Transverse colon (tissue), 4 donors: ENCODE results near the gene F2RL2. TPM values are rescaled to one million over a fixed set of nuclear protein-coding genes. Genes with fewer than 3 reads are reported as not detected.
A peak's percentile ranks its signal among the peaks of the same experiment; 100 is the strongest.

ENCODE experiments used
- DNase-seq: peaks from one replicate; pipeline ENCODE4 v3.0.0-alpha.2; 2019
- H3K27ac ChIP-seq, 4 donors: fragments of 200-600 bp; sonication (generic); 2 replicates each; pipeline ENCODE4 v1.5.1; 2016 to 2018; ENCODE audit warnings: inconsistent platforms in 4 of 4
- H3K27me3 ChIP-seq: fragments of 200-600 bp; sonication (generic); 2 replicates; pipeline ENCODE4 v1.5.1; 2017; ENCODE audit warnings: inconsistent platforms
- H3K36me3 ChIP-seq, 4 donors: fragments of 200-600 bp; sonication (generic); 2 replicates each; pipeline ENCODE4 v1.5.1; 2017 to 2019; ENCODE audit warnings: inconsistent platforms in 4 of 4
- H3K4me1 ChIP-seq, 4 donors: fragments of 200-600 bp; sonication (generic); 2 replicates each; pipeline ENCODE4 v1.5.1; 2017 to 2020; ENCODE audit warnings: inconsistent platforms in 4 of 4
- H3K4me3 ChIP-seq, 4 donors: fragments of 200-600 bp; sonication (generic); 1 replicate in 1 of 4; 2 replicates in 3 of 4; pipeline versions ENCODE4 v1.5.1 to v1.6.1; 2017 to 2019; ENCODE audit warnings: inconsistent platforms in 4 of 4
- H3K9me3 ChIP-seq, 2 donors: fragments of 200-600 bp; sonication (generic); 2 replicates each; pipeline ENCODE4 v1.5.1; 2017 to 2019; ENCODE audit warnings: inconsistent platforms in 2 of 2
- EP300 ChIP-seq: sonication (generic); formaldehyde crosslinking; IDR thresholded peaks from one replicate; pipeline ENCODE4 v1.6.1; 2017; ENCODE audit warnings: antibody characterized with exemption, low read depth
- POLR2A ChIP-seq: fragments of 450-650 bp; IDR thresholded peaks from one replicate; pipeline ENCODE4 v1.6.1; 2016; ENCODE audit warnings: antibody characterized with exemption, mild to moderate bottlenecking, moderate library complexity
- POLR2AphosphoS5 ChIP-seq, 3 donors: sonication (generic); formaldehyde crosslinking; IDR thresholded peaks; one replicate each; pipeline ENCODE4 v1.6.1; 2016; ENCODE audit warnings: antibody characterized with exemption in 3 of 3
- WGBS, 2 donors: methylation state at CpG; one replicate each; pipeline ENCODE4 v1.1.5; 2018; ENCODE audit warnings: low coverage in 1 of 2; 5-methylcytosine and 5-hydroxymethylcytosine counted together
- in situ Hi-C, 4 donors: fragments of 200-750 bp; cut with MboI; loops; one replicate each; pipeline versions ENCODE4 v1.15.0 to v1.15.1; 2017; ENCODE audit warnings: low sequenced_read_pairs in 3 of 4, low pct_ligation_motif_present in 1 of 4, low pct_unique_long_range_greater_than_20kb in 1 of 4
- intact Hi-C: fragments of 100-400 bp; cut with DNase I; formaldehyde crosslinking; loops from one replicate; pipeline ENCODE4 v1.15.1; 2023; ENCODE audit warnings: low total_unique reads
- total RNA-seq, 4 donors: library from RNA; depleted of rRNA; stranded (reverse); fragments of >200 nt; gene quantifications; one replicate each; pipeline ENCODE4 v1.1.0, GENCODE V29; 2016
- TF ChIP-seq, protein P1 (sequence below), 5 experiments: fragments of 200-600 bp in 3 of 5; fragments of 450-650 bp in 2 of 5; sonication (generic) in 3 of 5; IDR thresholded peaks; 1 replicate in 2 of 5; 2 replicates in 3 of 5; pipeline ENCODE4 v1.5.1; 2016 to 2017; ENCODE audit warnings: antibody characterized with exemption in 5 of 5, inconsistent platforms in 3 of 5, mild to moderate bottlenecking in 2 of 5, moderate library complexity in 1 of 5

F2RL2 gene
- total RNA-seq, 4 donors from 2014 or later: 0.32 to 0.96 TPM; not detected in 2

- intact Hi-C loops (no loop called here), in situ Hi-C loops (no loop called here)
- no peak for TF ChIP-seq EP300
- no peak for TF ChIP-seq POLR2A
- TF ChIP-seq, protein P1, sequence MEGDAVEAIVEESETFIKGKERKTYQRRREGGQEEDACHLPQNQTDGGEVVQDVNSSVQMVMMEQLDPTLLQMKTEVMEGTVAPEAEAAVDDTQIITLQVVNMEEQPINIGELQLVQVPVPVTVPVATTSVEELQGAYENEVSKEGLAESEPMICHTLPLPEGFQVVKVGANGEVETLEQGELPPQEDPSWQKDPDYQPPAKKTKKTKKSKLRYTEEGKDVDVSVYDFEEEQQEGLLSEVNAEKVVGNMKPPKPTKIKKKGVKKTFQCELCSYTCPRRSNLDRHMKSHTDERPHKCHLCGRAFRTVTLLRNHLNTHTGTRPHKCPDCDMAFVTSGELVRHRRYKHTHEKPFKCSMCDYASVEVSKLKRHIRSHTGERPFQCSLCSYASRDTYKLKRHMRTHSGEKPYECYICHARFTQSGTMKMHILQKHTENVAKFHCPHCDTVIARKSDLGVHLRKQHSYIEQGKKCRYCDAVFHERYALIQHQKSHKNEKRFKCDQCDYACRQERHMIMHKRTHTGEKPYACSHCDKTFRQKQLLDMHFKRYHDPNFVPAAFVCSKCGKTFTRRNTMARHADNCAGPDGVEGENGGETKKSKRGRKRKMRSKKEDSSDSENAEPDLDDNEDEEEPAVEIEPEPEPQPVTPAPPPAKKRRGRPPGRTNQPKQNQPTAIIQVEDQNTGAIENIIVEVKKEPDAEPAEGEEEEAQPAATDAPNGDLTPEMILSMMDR (IDR thresholded peaks at IDR 0.05): no peak
- no peak for TF ChIP-seq POLR2AphosphoS5 (IDR thresholded peaks at IDR 0.05)
- Histone ChIP-seq H3K4me3 (no peak overlapping the region), H3K27me3 (no peaks in the 10 kb centered on the region), H3K4me1 (no peaks in the 10 kb centered on the region), H3K36me3 (peaks cover 0 to 15% (median 2%) of the 10 kb centered on the region in 4 donors), H3K9me3 (peaks cover 8 to 16% of the 10 kb centered on the region in 2 donors), H3K27ac (no peak overlapping the region)
- 96 to 98% methylated on average over 2 of the region's 2 CpGs for WGBS, 2 donors
- DNase-seq: no peak
Measured at GRCh38 chr5:76649140-76649539, 25.9 kb upstream of the F2RL2 start.

DNA sequence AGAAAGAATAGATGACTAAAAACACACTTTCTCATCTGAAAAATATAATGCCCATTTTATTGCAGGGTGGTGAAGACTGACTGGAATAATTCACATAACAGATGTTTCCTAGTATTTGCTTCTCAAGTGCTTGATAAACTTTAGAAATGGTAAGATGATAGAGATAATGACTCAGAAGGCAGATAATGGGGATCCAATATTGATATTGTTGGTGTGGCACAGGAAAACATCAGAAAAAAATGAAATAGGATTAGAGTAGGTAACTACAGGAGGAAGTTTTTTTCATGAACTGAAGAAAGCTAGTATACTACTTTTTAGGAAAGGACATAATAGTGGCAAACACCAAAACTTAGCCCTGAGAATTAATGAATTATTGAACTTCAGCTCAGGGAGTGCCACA is 20.2 kb upstream of the F2RL2 start:
- TF ChIP-seq POLR2A (no peak), EP300 (no peak), POLR2AphosphoS5 (IDR thresholded peaks at IDR 0.05) (no peak)
- TF ChIP-seq, protein P1 (IDR thresholded peaks at IDR 0.05): no peak
- H3K4me3 ChIP-seq: no peak overlapping the region
- DNase-seq: no peak
- peaks cover 0 to 5% (median 0%) of the 10 kb centered on the region in 4 donors for H3K4me1 ChIP-seq
- no peak overlapping the region for H3K27ac ChIP-seq
- intact Hi-C loops (no loop called here), in situ Hi-C loops (no loop called here)
- H3K36me3 ChIP-seq: peaks cover 0 to 18% (median 5%) of the 10 kb centered on the region in 4 donors
- H3K27me3 ChIP-seq: no peaks in the 10 kb centered on the region
- H3K9me3 ChIP-seq: peaks cover under 1 to 5% of the 10 kb centered on the region in 2 donors

DNA sequence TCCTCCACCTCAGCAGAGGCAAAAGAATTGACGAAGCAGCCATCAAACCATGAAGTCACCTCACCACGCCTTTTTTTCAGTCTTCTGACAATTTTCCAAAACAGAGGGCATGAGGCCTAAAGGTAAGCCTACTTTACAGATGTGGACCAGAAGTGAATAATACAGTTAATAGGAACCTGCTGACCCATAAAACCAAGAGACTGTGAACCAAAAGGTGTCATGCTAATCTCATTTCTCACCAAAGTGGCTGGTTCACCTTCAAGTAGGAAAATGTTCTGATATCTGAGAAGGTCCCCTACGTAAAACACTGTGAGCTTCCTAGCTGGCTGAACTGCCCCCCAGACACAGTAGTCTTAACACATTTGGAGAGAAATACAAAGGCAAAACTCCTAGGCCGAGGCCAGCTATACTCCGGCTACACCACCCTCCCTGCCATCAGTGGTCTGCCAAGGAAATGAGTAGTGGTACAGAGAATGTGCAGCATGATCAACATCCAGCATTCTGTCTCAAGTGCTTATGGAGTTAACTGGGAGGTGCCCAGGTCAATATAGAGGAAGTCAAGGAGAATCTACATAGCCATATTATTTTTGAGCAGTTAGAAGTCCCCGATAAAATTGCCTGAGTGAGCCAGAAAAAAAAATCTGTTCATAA is 19.3 kb upstream of the F2RL2 start:
- Histone ChIP-seq H3K4me3 (no peak overlapping the region), H3K36me3 (peaks cover 0 to 18% (median 5%) of the 10 kb centered on the region in 4 donors), H3K9me3 (no peaks in the 10 kb centered on the region), H3K27me3 (no peaks in the 10 kb centered on the region), H3K27ac (no peak overlapping the region), H3K4me1 (peaks cover 0 to 7% (median 0%) of the 10 kb centered on the region in 4 donors)
- in situ Hi-C loops (no loop called here), intact Hi-C loops (no loop called here)
- TF ChIP-seq POLR2AphosphoS5 (IDR thresholded peaks at IDR 0.05): no peak
- TF ChIP-seq, protein P1 (IDR thresholded peaks at IDR 0.05): no peak
- no peak for TF ChIP-seq POLR2A
- TF ChIP-seq EP300: no peak
- no peak for DNase-seq
- WGBS, 2 donors: 63 to 92% methylated on average over 1 to 6 of the region's 6 CpGs

- WGBS, 2 donors: 4 to 8% methylated on average over 1 of the region's 1 CpG
- intact Hi-C loops: no loop called here
- Histone ChIP-seq H3K4me1 (peaks cover 0 to 7% (median 0%) of the 10 kb centered on the region in 4 donors), H3K27me3 (no peaks in the 10 kb centered on the region), H3K27ac (no peak overlapping the region), H3K9me3 (no peaks in the 10 kb centered on the region), H3K4me3 (no peak overlapping the region), H3K36me3 (peaks cover 0 to 19% (median 5%) of the 10 kb centered on the region in 4 donors)
- TF ChIP-seq, protein P1 (IDR thresholded peaks at IDR 0.05): peak; percentile 54 to 60 (median 57)
- no peak for TF ChIP-seq POLR2AphosphoS5 (IDR thresholded peaks at IDR 0.05)
- in situ Hi-C loops: no loop called here
- DNase-seq: peak; percentile 61
Measured at GRCh38 chr5:76641514-76642120, 18.4 kb upstream of the F2RL2 start.
